ENCODE results near the gene BTBD8. TPM values are rescaled to one million over a fixed set of nuclear protein-coding genes. Genes with fewer than 3 reads are reported as not detected.

The BTBD8 gene
- total RNA-seq, 4 donors from 2014 or later = 1.5 to 7.2 (median 3.1) TPM

- Histone ChIP-seq H3K36me3 (no peaks in the 10 kb centered on the region), H3K4me3 (no peak overlapping the region), H3K27me3 (no peaks in the 10 kb centered on the region), H3K27ac (no peak overlapping the region), H3K9me3 (no peaks in the 10 kb centered on the region), H3K4me1 (no peaks in the 10 kb centered on the region)
- 83% methylated on average over 14 of the region's 14 CpGs for WGBS
- no peak for DNase-seq (ENCODE audit: low spot score in 2 of 2)
- TF ChIP-seq EP300 (IDR thresholded peaks at IDR 0.05) = no peak
- no peak for TF ChIP-seq CTCF (IDR thresholded peaks at IDR 0.05)
- no peak for TF ChIP-seq POLR2AphosphoS5 (IDR thresholded peaks at IDR 0.05)
- TF ChIP-seq POLR2A (IDR thresholded peaks at IDR 0.05) = no peak
These were observed 138.4 kb downstream of the BTBD8 start for GRCh38 chr1:92218559-92218958.

GRCh38 chr1:92219028-92219427 lies 138.9 kb downstream of the BTBD8 start:
- TF ChIP-seq POLR2AphosphoS5 (IDR thresholded peaks at IDR 0.05) = no peak
- no peak for DNase-seq (ENCODE audit: low spot score in 2 of 2)
- Histone ChIP-seq H3K27ac (no peak overlapping the region), H3K4me1 (no peaks in the 10 kb centered on the region), H3K27me3 (no peaks in the 10 kb centered on the region), H3K36me3 (no peaks in the 10 kb centered on the region), H3K9me3 (no peaks in the 10 kb centered on the region), H3K4me3 (no peak overlapping the region)

- WGBS = 71% methylated on average over 3 of the region's 3 CpGs
- no peak for TF ChIP-seq POLR2AphosphoS5 (IDR thresholded peaks at IDR 0.05)
These were observed 148.3 kb downstream of the BTBD8 start for GRCh38 chr1:92228401-92228800.

GRCh38 chr1:92230736-92231135 lies 150.6 kb downstream of the BTBD8 start:
- no peak for TF ChIP-seq EP300 (IDR thresholded peaks at IDR 0.05)
- no peak for TF ChIP-seq POLR2AphosphoS5 (IDR thresholded peaks at IDR 0.05)
- no peak for TF ChIP-seq CTCF (IDR thresholded peaks at IDR 0.05)
- no peak for TF ChIP-seq POLR2A (IDR thresholded peaks at IDR 0.05)
- no peak overlapping the region for H3K27ac ChIP-seq
- no peak overlapping the region for H3K4me3 ChIP-seq
- H3K4me1 ChIP-seq = no peaks in the 10 kb centered on the region
- no peaks in the 10 kb centered on the region for H3K36me3 ChIP-seq
- H3K27me3 ChIP-seq = no peaks in the 10 kb centered on the region
- H3K9me3 ChIP-seq = no peaks in the 10 kb centered on the region
- DNase-seq (ENCODE audit: low spot score in 2 of 2) = no peak
- WGBS = 83% methylated on average over 1 of the region's 1 CpG

More at GRCh38 chr1:92228401-92228800, 148.3 kb downstream of the BTBD8 start:
- no peaks in the 10 kb centered on the region for H3K4me1 ChIP-seq
- no peaks in the 10 kb centered on the region for H3K9me3 ChIP-seq
- DNase-seq (ENCODE audit: low spot score in 2 of 2) = no peak
- no peak overlapping the region for H3K27ac ChIP-seq
- H3K27me3 ChIP-seq = no peaks in the 10 kb centered on the region
- no peak overlapping the region for H3K4me3 ChIP-seq
- no peaks in the 10 kb centered on the region for H3K36me3 ChIP-seq

Other genes starting within 250 kb of the BTBD8 start
- 100 to 1,000 TPM in 2 of 4 donors, 10 to 100 TPM in 2; 91.3 to 131 (median 114) TPM for gene TGFBR3, start 194.2 kb upstream of the BTBD8 start, total RNA-seq
- gene BRDT, start 130.9 kb upstream of the BTBD8 start, total RNA-seq = not detected
- gene EPHX4, start 50.4 kb upstream of the BTBD8 start, total RNA-seq = 1 to 10 TPM in 1 of 4 donors, under 1 TPM in 2, not detected in 1; 0.55 to 2.6 (median 0.68) TPM
- gene SETSIP, start 4.9 kb upstream of the BTBD8 start, total RNA-seq = not detected
- not detected for gene C1orf146, start 137.6 kb downstream of the BTBD8 start, total RNA-seq
- gene GLMN, start 218.6 kb downstream of the BTBD8 start, total RNA-seq = 10 to 100 TPM in 3 of 4 donors, 1 to 10 TPM in 1; 8.9 to 31.9 (median 11.0) TPM
- 10 to 100 TPM in 1 of 4 donors, 1 to 10 TPM in 3; 6.8 to 10.5 (median 9.0) TPM for gene RPAP2, start 218.7 kb downstream of the BTBD8 start, total RNA-seq

Data from suprapubic skin (tissue), 4 donors.